ENCODE measurements around the gene NOVA2.
A peak's percentile ranks its signal among the peaks of the same experiment; 100 is the strongest.

NOVA2 gene

GRCh38 chr19:45959517-45960025, 14.1 kb downstream of the NOVA2 start:
- DNase-seq = no peak

GRCh38 chr19:45958769-45959516, 14.7 kb downstream of the NOVA2 start:
- no peak for DNase-seq

- no peak for DNase-seq
Observed at GRCh38 chr19:45958320-45958719, 15.3 kb downstream of the NOVA2 start.

- no peak for DNase-seq
Observed at GRCh38 chr19:45955905-45956608, 17.6 kb downstream of the NOVA2 start.

- no peak for DNase-seq
Observed at GRCh38 chr19:45954156-45954555, 19.5 kb downstream of the NOVA2 start.

- DNase-seq = no peak
Observed at GRCh38 chr19:45953676-45954075, 20.0 kb downstream of the NOVA2 start.

GRCh38 chr19:45952686-45953505, 20.8 kb downstream of the NOVA2 start:
- no peak for DNase-seq

GRCh38 chr19:45952341-45952685, 21.4 kb downstream of the NOVA2 start:
- DNase-seq = no peak

- DNase-seq = no peak
Observed at GRCh38 chr19:45947926-45948325, 25.7 kb downstream of the NOVA2 start.

GRCh38 chr19:45940515-45940805, 33.2 kb downstream of the NOVA2 start:
- DNase-seq = no peak

- no peak for DNase-seq
Observed at GRCh38 chr19:45939792-45940514, 33.7 kb downstream of the NOVA2 start.

GRCh38 chr19:45938733-45939319, 34.8 kb downstream of the NOVA2 start:
- no peak for DNase-seq

GRCh38 chr19:45935267-45935666, 38.4 kb downstream of the NOVA2 start:
- no peak for DNase-seq

GRCh38 chr19:45934551-45935230, 39.0 kb downstream of the NOVA2 start:
- no peak for DNase-seq

GRCh38 chr19:45933759-45934158, 39.9 kb downstream of the NOVA2 start:
- no peak for DNase-seq

GRCh38 chr19:45931055-45931454, 42.6 kb downstream of the NOVA2 start:
- DNase-seq = no peak

- DNase-seq = no peak
Observed at GRCh38 chr19:45929247-45929646, 44.4 kb downstream of the NOVA2 start.

- DNase-seq = peak; percentile 76
Observed at GRCh38 chr19:45927565-45928261, 46.0 kb downstream of the NOVA2 start.

GRCh38 chr19:45924891-45925447, 48.7 kb downstream of the NOVA2 start:
- no peak for DNase-seq

- no peak for DNase-seq
Observed at GRCh38 chr19:45922281-45922680, 51.4 kb downstream of the NOVA2 start.

- DNase-seq = no peak
Observed at GRCh38 chr19:45920458-45920857, 53.2 kb downstream of the NOVA2 start.
